Stimulated activated CD4-positive, alpha-beta T cell treated with anti-CD3 and anti-CD28 coated beads, Interleukin-1b, Interleukin-23, amount 100 ng/mL, for 4 hours (primary cell): ENCODE measurements around the gene SNRNP200.

Experiments
- DNase-seq, 2 donors: peaks; one replicate each; pipeline ENCODE4 v3.0.0-alpha.2; 2020; ENCODE audit warnings: low read depth in 2 of 2

Gene SNRNP200

GRCh38 chr2:96251721-96252292, 53.5 kb downstream of the SNRNP200 start:
- DNase-seq: no peak

DNA sequence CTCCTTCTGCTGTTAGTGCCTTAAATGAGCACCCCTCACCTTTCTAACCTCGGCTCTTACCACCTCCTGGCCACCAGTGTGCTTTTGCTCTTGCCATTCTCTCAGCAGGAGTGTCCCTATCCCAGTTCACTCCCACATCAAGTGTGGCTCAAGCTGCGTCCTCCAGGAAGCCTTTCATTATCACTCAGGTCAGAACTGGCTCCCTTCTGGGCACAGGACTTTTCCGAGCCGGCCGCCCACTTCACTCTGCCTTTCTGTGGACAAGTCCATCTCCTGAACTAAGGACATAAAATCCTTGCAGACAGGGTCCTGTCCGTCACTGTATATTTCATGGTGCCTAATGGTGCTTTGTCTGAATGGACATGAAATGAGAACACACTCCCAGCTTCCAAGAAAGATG, 55.2 kb downstream of the SNRNP200 start:
- no peak for DNase-seq

GRCh38 chr2:96249654-96250053, 55.7 kb downstream of the SNRNP200 start:
- DNase-seq: no peak

DNA sequence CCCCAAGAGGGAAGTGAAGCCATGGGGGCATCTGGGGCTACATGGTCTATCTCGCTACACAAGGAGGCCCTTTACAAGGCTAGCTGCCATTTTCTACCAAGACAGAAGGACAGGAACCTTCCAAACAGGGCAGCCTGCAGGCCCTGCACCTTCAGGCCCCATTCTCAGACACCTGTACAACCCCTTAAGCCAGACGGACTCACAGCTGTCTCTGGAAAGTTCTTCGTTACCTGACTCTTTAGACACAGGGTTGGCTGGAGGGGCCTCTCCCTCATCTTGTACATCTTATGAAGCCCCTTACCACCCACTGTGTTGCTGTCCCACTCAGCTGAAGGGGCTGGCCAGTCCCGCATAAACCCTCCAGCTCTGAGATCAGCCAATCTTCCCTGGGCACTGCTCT, 56.7 kb downstream of the SNRNP200 start:
- no peak for DNase-seq

GRCh38 chr2:96247896-96248295, 57.5 kb downstream of the SNRNP200 start:
- no peak for DNase-seq

DNA sequence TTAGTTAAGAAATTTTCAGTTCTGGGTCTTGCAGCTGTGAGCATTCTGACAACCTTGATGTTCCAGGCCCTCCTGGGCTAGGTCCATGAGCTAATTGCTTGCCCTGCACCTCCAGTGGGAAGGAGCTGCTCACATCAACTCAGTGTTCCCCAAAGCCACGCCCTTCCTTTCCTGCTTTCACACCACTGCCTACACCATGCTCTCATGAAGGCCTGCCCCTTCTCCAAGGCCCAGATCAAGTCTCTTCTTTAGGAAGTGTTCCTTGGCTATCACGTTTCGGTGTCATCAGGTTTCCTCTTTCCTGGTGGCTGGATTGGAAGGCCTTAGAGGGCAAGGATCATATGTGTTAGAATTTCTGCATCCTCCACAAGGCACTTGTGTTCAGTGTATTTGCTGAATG, 58.3 kb downstream of the SNRNP200 start:
- DNase-seq: no peak

GRCh38 chr2:96245609-96246390, 59.5 kb downstream of the SNRNP200 start:
- no peak for DNase-seq

- no peak for DNase-seq
Measured at GRCh38 chr2:96243843-96244242, 61.5 kb downstream of the SNRNP200 start.

- no peak for DNase-seq
Measured at GRCh38 chr2:96241900-96242611, 63.3 kb downstream of the SNRNP200 start.

GRCh38 chr2:96241227-96241626, 64.1 kb downstream of the SNRNP200 start:
- DNase-seq: no peak

GRCh38 chr2:96240341-96241038, 64.9 kb downstream of the SNRNP200 start:
- DNase-seq: no peak

- DNase-seq: no peak
Measured at GRCh38 chr2:96239745-96240264, 65.5 kb downstream of the SNRNP200 start.

DNA sequence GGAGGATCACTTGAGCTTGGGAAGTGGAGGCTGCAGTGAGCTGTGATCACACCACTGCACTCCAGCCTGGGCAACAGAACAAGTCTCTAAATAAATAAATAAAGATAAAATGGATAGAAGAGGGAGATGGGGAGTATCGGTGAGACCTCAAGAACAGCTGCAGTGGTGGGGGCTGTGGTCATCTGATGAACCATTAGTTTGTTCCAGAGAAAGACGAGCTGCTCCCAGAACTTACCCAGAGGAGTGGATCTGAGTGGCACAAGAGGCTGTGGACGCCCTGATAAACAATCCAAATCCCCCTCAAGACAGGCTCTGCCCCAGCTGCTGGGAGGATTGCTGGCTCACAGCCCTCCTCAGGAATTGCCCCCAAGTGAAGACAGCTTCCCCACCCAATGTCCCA, 66.3 kb downstream of the SNRNP200 start:
- no peak for DNase-seq

- no peak for DNase-seq
Measured at GRCh38 chr2:96238266-96238665, 67.1 kb downstream of the SNRNP200 start.

DNA sequence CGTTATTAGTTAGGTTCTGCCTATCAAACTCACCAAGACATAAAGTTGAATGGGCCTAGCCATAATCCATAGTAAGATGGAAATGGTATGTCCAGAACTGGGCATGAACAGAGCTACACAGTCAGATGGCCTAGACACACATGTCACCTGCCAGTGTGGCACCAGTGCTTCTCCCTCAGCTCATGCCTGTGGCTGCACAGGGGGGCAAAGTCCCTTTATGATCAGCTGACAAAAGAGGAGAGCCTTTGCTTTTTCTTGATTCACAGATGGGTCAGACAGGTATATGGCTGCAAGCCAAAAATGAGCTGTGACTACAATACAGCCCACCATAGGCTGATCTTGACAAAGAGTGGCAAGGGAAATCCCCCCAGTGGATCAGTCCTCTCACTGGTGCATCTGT, 68.5 kb downstream of the SNRNP200 start:
- no peak for DNase-seq

DNA sequence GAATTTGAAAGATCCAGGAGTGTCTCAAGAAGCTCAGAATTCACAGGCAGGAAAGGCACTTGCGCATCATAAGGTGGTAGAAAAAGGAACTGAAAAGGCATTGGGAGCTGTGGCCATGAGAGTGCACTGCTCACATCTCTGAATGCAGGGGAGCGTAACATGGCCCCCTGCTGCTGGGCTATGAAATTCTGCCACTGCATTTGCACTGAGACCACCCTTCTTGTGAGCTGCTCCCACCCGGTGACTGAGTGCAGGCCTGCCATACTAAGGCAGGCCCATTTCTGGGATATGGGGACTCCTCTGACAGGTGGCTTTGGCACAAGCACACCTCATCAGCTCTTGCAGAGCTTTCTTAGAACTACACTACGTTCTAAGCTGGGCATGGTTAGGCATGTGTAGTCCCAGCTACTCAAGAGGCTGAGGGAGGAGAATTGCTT, 71.4 kb downstream of the SNRNP200 start:
- DNase-seq: no peak

DNA sequence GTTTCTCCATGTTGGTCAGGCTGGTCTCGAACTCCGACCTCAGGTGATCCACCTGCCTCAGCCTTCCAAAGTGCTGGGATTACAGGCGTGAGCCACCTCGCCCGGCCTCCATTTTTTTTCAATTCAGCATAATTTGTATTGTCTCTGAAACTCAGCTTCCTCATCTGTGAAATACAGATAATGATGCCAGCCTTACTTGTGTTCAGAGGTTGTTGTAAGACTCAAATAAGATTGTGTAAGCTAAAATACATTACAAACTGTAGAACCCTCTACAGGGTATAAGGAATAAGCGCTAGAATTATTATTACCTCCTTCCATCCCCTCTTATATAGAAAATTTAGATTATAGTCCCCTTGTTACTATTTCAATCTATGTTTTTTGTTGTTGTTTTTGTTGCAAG, 71.9 kb downstream of the SNRNP200 start:
- no peak for DNase-seq

DNA sequence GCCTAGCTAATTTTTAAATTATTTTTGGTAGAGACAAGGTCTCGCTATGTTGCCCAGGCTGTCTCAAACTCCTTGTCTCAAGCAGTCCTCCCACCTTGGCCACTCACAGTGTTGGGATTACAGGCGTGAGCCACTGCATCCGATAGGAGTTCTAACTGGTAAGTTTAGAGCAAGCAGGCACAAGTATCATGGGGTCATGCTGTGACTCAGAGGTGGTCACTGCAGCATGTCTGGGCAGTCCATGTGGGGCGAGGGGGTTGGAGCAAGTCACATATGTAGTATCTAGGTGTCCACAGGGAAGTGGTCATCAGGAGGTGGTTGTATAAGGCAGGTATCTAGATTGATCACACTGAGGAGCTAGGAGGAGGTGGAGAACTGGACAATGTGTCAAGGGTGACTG, 74.0 kb downstream of the SNRNP200 start:
- no peak for DNase-seq

- no peak for DNase-seq
Measured at GRCh38 chr2:96225016-96225533, 80.3 kb downstream of the SNRNP200 start.
